Measurements from ENCODE around the gene TJP3. TPM values are rescaled to one million over a fixed set of nuclear protein-coding genes. Genes with fewer than 3 reads are reported as not detected.

Gene TJP3
- total RNA-seq, 1 donor from 2014 or later: 14.7 TPM

GRCh38 chr19:3796358-3796757, 88.2 kb downstream of the TJP3 start:
- no peak overlapping the region for H3K9ac ChIP-seq
- no peak overlapping the region for H3K27ac Mint-ChIP-seq
- no peak overlapping the region for H3K4me2 ChIP-seq
- peaks cover 35% of the 10 kb centered on the region for H3K27me3 Mint-ChIP-seq (ENCODE audit: insufficient read depth, low read depth)
- no peaks in the 10 kb centered on the region for H3K79me2 ChIP-seq (ENCODE audit: low read depth)
- no peaks in the 10 kb centered on the region for H3K4me1 Mint-ChIP-seq
- H3K36me3 ChIP-seq: no peaks in the 10 kb centered on the region
- peaks cover 25% of the 10 kb centered on the region for H3K27me3 ChIP-seq
- H3K9me3 Mint-ChIP-seq: peaks cover 7% of the 10 kb centered on the region
- no peak overlapping the region for H3K4me3 Mint-ChIP-seq
- no peaks in the 10 kb centered on the region for H4K20me1 ChIP-seq (ENCODE audit: low read depth)
- DNase-seq (ENCODE audit: low spot score): no peak
- H2AFZ ChIP-seq (replicated peaks): no peak overlapping the region
- H3K27ac ChIP-seq: no peak overlapping the region
- peaks cover 2% of the 10 kb centered on the region for H3K36me3 Mint-ChIP-seq
- TF ChIP-seq EZH2phosphoT487 (IDR thresholded peaks at IDR 0.05) (no peak), EZH2 (IDR thresholded peaks at IDR 0.05) (no peak), CTCF (IDR thresholded peaks at IDR 0.05) (no peak)
- H3F3A ChIP-seq (ENCODE audit: low read depth): peaks cover 4% of the 10 kb centered on the region
- no peaks in the 10 kb centered on the region for H3K9me3 ChIP-seq (ENCODE audit: low read depth)
- H3K4me1 ChIP-seq: peaks cover 4% of the 10 kb centered on the region
- H3K4me3 ChIP-seq: no peak overlapping the region

- no peak for DNase-seq (ENCODE audit: low spot score)
- no peaks in the 10 kb centered on the region for H3K36me3 ChIP-seq
- no peak overlapping the region for H3K4me3 Mint-ChIP-seq
- H3K27ac Mint-ChIP-seq: no peak overlapping the region
- no peak overlapping the region for H3K4me3 ChIP-seq
- no peaks in the 10 kb centered on the region for H3K79me2 ChIP-seq (ENCODE audit: low read depth)
- no peaks in the 10 kb centered on the region for H3K9me3 ChIP-seq (ENCODE audit: low read depth)
- H3K36me3 Mint-ChIP-seq: peaks cover 2% of the 10 kb centered on the region
- no peak for TF ChIP-seq CTCF (IDR thresholded peaks at IDR 0.05)
- no peak for TF ChIP-seq EZH2phosphoT487 (IDR thresholded peaks at IDR 0.05)
- TF ChIP-seq EZH2 (IDR thresholded peaks at IDR 0.05): no peak
- peaks cover 36% of the 10 kb centered on the region for H3K27me3 Mint-ChIP-seq (ENCODE audit: insufficient read depth, low read depth)
- peaks cover 7% of the 10 kb centered on the region for H3K4me1 ChIP-seq
- no peak overlapping the region for H3K9ac ChIP-seq
- H3K4me2 ChIP-seq: no peak overlapping the region
- H3F3A ChIP-seq (ENCODE audit: low read depth): peaks cover 10% of the 10 kb centered on the region
- H4K20me1 ChIP-seq (ENCODE audit: low read depth): peaks cover 8% of the 10 kb centered on the region
- H3K27ac ChIP-seq: no peak overlapping the region
- H2AFZ ChIP-seq (replicated peaks): no peak overlapping the region
- peaks cover 2% of the 10 kb centered on the region for H3K4me1 Mint-ChIP-seq
- peaks cover 7% of the 10 kb centered on the region for H3K9me3 Mint-ChIP-seq
- peaks cover 43% of the 10 kb centered on the region for H3K27me3 ChIP-seq
These were observed 90.0 kb downstream of the TJP3 start for GRCh38 chr19:3798137-3798536.

Small RNAs within 50 kb of the gene (small RNA-seq; reads per million reads assigned to genes)
- not detected for gene AC005777.1

Other genes starting within 250 kb of the TJP3 start
- 0.81 and 1.7 TPM in 2 replicates for gene SMIM24, start 227.9 kb upstream of the TJP3 start, total RNA-seq (ENCODE audit: low replicate concordance)
- gene SMIM44, start 224.9 kb upstream of the TJP3 start, total RNA-seq (ENCODE audit: low replicate concordance): not detected in 2 replicates
- gene DOHH, start 207.7 kb upstream of the TJP3 start, total RNA-seq (ENCODE audit: low replicate concordance): 0.69 and 12.1 TPM in 2 replicates
- gene FZR1, start 202.1 kb upstream of the TJP3 start, total RNA-seq (ENCODE audit: low replicate concordance): 16.4 and 56.1 TPM in 2 replicates
- gene TEKTIP1, start 169.2 kb upstream of the TJP3 start, total RNA-seq (ENCODE audit: low replicate concordance): not detected in 2 replicates
- 34.1 and 47.6 TPM in 2 replicates for gene MFSD12, start 150.8 kb upstream of the TJP3 start, total RNA-seq (ENCODE audit: low replicate concordance)
- 51.4 and 135 TPM in 2 replicates for gene HMG20B, start 135.4 kb upstream of the TJP3 start, total RNA-seq (ENCODE audit: low replicate concordance)
- 0.09 TPM in 1 of 2 replicates, not detected in the other for gene GIPC3, start 122.9 kb upstream of the TJP3 start, total RNA-seq (ENCODE audit: low replicate concordance)
- 0.09 TPM in 1 of 2 replicates, not detected in the other for gene TBXA2R, start 101.5 kb upstream of the TJP3 start, total RNA-seq (ENCODE audit: low replicate concordance)
- 6.0 and 35.4 TPM in 2 replicates for gene CACTIN, start 81.6 kb upstream of the TJP3 start, total RNA-seq (ENCODE audit: low replicate concordance)
- 8.6 and 26.6 TPM in 2 replicates for gene PIP5K1C, start 7.9 kb upstream of the TJP3 start, total RNA-seq (ENCODE audit: low replicate concordance)
- 17.3 and 41.1 TPM in 2 replicates for gene APBA3, start 53.3 kb downstream of the TJP3 start, total RNA-seq (ENCODE audit: low replicate concordance)
- 15.1 and 21.4 TPM in 2 replicates for gene MRPL54, start 54.3 kb downstream of the TJP3 start, total RNA-seq (ENCODE audit: low replicate concordance)
- not detected in 2 replicates for gene RAX2, start 63.8 kb downstream of the TJP3 start, total RNA-seq (ENCODE audit: low replicate concordance)
- gene MATK, start 78.0 kb downstream of the TJP3 start, total RNA-seq (ENCODE audit: low replicate concordance): 2.4 and 2.8 TPM in 2 replicates
- 8.9 and 20.4 TPM in 2 replicates for gene ZFR2, start 160.7 kb downstream of the TJP3 start, total RNA-seq (ENCODE audit: low replicate concordance)
- gene ATCAY, start 172.3 kb downstream of the TJP3 start, total RNA-seq (ENCODE audit: low replicate concordance): 15.8 and 23.9 TPM in 2 replicates
- gene NMRK2, start 224.7 kb downstream of the TJP3 start, total RNA-seq (ENCODE audit: low replicate concordance): 0.77 and 1.1 TPM in 2 replicates

All from neural progenitor cell (in vitro differentiated cells).